C4-2B (cell line): Measurements from ENCODE around the gene LASP1.

ENCODE experiments used
- CTCF ChIP-seq: fragments of 450-650 bp; conservative IDR thresholded peaks from 2 replicates; pipeline ENCODE4 v1.5.1; 2017; ENCODE audit warnings: mild to moderate bottlenecking
- ZFX ChIP-seq: fragments of 450-650 bp; IDR thresholded peaks from 2 replicates; pipeline ENCODE4 v1.6.1; 2017

DNA sequence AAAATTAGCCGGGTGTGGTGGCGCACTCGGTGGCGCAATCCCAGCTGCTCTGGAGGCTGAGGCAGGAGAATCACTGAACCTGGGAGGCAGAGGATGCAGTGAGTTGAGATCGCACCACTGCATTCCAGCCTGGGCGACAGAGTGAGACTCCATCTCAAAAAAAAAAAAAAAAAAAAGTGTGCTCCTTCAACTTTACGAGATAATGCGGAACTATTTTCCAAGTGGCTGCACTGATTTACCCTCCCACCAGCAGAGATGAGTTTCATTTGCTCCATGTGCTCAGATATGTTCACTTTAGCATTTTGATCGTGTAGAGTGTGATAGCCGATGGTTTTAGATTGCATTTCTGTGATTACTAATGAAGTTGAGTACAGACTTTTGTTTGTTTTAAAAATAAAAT lies 35.5 kb downstream of the LASP1 start:
- TF ChIP-seq CTCF (no peak), ZFX (no peak)
